CMK (cell line): ENCODE results near the gene DPP10.
"Not testable (repeated sequence)": the region's sequence is repeated elsewhere in the genome, so short reads cannot be mapped to it uniquely, and the experiment has no call there.

Experiments used
- DNase-seq: peaks from one replicate; pipeline ENCODE4 v3.0.0-alpha.2; 2010; ENCODE audit warnings: low read depth

DPP10 gene

DNA sequence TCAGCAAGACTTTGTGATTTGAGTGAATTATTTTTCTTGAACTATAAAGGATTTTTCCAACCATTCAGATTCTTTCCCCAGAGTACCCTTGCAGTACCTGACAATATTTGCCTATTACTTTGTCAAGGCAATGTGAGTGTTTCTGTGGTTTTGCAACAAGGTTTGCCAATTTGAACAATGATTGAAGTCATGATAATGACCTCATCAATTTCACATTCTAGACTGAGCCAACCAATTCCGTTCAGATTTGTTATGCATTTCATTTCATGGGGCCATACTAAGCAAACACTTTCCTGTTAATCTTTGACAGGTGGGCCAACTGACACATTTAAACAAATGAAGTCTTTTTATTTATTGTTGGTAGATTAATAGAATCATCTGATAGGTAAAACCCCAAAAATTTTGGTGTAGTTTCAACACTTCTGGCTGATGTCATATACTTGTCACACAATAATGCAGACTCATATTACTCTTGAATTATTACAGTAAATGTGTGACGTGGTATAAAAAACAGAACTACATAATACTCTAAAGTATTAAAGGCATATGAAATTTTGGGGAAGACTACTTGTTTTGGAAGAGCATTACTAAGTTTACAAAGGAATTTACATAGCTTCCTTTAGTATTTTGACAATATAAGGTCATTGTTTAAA, 526.4 kb downstream of the DPP10 start:
- DNase-seq = no peak

GRCh38 chr2:115004321-115004720, 561.9 kb downstream of the DPP10 start:
- DNase-seq = not testable (repeated sequence)

- DNase-seq = no peak
These were observed 569.3 kb downstream of the DPP10 start for GRCh38 chr2:115011721-115012120.

DNA sequence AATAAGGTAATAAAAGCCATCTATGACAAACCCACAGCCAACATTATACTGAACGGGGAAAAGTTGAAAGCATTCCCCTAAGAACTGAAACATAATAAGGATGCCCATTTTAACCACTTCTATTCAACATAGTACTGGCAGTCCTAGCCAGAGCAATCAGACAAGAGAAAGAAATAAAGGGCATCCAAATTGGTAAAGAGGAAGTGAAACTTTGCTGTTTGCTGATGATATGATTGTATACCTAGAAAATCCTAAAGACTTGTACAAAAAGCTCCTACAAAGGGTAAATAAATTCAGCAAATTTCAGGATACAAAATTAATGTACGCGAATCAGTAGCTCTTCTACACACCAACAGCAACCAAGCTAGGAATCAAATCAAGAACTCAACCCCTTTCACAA, 579.6 kb downstream of the DPP10 start:
- not testable (repeated sequence) for DNase-seq

DNA sequence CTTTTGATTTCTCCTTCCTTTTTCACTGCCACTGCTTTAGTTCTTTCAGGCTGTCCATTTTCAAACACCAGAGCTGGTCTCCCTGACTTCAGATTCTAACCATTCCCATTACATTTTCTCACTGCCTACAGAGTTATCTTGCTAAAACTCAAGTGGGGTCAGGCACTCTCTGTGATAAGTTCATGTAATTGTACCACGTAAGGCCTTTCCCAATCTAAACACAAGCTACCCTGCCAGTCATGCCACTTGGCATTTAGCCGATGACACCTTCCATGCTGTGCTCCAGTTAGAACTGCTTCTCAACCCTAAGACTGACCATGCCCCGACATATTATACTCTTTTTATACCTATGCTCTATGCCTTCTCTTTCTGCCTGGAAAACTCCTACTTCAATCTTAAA, 592.4 kb downstream of the DPP10 start:
- DNase-seq = no peak

DNA sequence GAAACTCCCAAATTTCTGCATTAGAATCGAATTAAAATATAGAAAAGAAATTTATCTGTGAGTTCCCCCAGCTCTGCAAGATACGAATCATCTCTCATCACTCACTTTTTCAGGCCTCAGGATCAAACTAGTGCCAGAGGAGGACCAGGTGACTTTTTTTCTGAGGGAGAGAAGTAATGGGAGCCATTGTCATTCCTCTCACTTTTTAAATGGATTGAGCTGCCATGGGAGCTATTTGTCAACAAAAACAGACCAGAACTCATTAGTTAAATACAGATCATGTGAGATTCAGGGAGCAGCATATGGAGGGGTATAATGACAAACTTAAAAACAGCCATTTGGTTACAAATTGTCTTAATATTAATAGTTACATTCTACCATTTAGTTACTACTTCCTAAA, 594.4 kb downstream of the DPP10 start:
- DNase-seq = no peak

GRCh38 chr2:115057473-115057872, 615.0 kb downstream of the DPP10 start:
- DNase-seq = no peak

DNA sequence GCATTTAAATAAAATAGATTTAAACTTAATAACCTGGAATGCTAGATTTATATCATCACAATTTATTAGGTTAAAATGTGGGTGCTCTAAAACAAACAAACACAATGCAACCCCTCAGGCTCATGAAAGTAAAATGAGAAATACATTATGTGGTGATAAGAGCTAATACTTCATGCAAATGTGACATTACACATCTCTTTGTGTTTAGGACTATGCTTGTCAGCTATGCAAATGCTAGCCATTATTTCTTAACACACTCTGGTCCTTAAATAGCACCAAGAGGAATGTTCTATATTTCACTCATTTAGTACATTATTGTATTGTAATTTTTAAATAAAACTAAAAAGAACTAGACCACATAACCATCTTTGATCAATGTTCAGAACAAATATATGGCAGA, 627.6 kb downstream of the DPP10 start:
- DNase-seq = no peak

- no peak for DNase-seq
These were observed 629.1 kb downstream of the DPP10 start for GRCh38 chr2:115071534-115071933.

- no peak for DNase-seq
These were observed 633.4 kb downstream of the DPP10 start for GRCh38 chr2:115075800-115076199.

GRCh38 chr2:115077626-115078025, 635.2 kb downstream of the DPP10 start:
- no peak for DNase-seq

- DNase-seq = no peak
These were observed 640.8 kb downstream of the DPP10 start for GRCh38 chr2:115083225-115083624.

GRCh38 chr2:115083711-115084110, 641.3 kb downstream of the DPP10 start:
- DNase-seq = no peak

GRCh38 chr2:115084446-115084845, 642.0 kb downstream of the DPP10 start:
- no peak for DNase-seq

- DNase-seq = not testable (repeated sequence)
These were observed 643.7 kb downstream of the DPP10 start for GRCh38 chr2:115086051-115086620.

DNA sequence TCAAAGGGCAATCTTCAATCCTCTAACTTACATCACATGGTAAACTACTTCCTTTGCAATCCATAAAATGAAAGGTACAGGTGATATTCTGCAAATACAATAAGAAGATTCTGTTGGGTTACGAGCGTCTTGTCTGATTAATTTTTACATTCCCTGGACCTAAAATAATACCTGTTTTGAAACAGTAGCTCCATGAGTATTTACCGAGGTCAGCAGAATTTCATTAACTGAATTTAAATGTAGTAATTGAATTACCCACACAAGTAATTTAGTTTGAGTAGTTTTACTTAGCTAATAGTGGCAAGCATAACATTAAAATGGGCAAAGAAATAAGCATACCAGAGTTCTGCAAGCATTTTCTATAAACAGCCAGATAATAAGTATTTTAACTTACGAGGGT, 652.0 kb downstream of the DPP10 start:
- no peak for DNase-seq

DNA sequence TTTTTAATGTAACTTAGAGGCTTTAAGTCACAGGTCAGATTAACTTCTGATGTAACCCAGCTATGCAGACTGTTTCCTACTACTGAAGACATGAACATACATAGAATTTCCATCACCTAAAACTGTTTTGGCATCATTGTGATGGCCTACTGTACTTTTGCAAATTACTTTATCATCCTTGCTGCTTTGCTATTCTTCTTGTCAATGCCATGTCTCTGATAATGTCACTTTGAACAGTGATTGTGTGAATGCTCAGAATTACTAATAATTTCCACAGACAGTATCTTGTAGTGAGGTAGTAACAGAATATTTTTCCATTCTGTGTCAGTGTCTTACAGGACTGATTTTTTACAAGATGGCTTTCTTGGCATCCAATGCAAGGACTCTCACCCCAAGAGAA, 663.5 kb downstream of the DPP10 start:
- no peak for DNase-seq

DNA sequence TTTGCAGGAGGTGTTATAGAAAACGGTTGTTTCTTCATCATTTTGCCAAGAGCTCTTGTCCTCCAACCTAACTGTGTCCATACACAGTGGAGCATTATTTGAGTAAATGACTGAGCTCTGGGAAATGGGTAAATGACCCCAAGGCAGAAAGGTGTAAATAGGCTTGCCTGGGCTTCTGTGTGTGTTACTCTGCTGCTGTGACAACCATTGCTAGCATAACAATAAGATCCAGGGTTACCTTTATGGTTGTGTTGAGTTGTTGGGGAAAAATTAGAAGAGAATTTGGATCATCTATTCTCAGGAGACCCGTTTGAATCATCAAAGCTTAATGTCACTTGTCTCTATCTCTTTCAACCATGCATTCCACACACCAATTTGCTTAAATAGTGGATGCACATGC, 672.7 kb downstream of the DPP10 start:
- no peak for DNase-seq

DNA sequence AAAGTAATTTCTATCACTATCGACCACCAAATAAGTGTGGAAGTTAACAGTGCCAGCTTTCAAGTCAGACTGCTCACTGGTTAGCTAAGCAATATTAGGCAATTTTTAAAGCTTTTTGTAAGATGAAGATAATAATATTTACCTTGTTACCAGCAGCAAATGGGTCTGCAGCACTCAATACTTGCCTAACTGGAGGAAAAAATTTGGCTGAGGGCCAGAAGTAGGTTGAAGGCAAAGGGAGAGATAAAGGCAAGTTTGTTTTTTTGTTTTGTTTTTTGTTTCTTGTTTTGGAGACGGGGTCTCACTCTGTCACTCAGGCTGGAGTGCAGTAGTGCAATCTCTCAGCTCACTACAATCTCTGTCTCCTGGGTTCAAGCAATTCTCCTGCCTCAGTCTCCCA, 675.9 kb downstream of the DPP10 start:
- DNase-seq = no peak

DNA sequence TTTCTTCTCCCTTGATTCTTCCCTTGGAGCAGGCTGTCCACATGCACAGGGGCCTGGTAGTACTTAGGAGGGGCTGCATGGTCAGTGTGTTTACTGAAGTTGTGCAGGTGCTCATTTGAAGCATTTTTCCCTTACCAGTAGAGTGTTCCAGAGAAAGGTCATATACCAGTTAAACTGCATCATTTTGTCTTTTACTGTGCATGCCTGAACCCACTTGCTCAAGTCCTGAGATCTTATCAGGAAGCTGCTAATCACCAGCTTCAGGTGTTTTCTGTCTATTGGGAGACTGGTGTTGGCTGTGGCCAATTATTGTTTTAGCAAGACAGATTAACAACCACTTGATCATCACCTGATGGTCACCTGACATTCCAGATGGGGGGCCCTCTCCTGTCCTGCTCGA, 676.6 kb downstream of the DPP10 start:
- DNase-seq = no peak

- DNase-seq = no peak
These were observed 680.3 kb downstream of the DPP10 start for GRCh38 chr2:115122701-115123100.

GRCh38 chr2:115124817-115125216, 682.4 kb downstream of the DPP10 start:
- DNase-seq = no peak

- no peak for DNase-seq
These were observed 687.1 kb downstream of the DPP10 start for GRCh38 chr2:115129536-115129935.

- DNase-seq = no peak
These were observed 718.2 kb downstream of the DPP10 start for GRCh38 chr2:115160531-115161080.
